ENCODE results near the gene KRTAP5-2. TPM values are rescaled to one million over a fixed set of nuclear protein-coding genes. Genes with fewer than 3 reads are reported as not detected.
"Not testable (repeated sequence)": the region's sequence is repeated elsewhere in the genome, so short reads cannot be mapped to it uniquely, and the experiment has no call there.

KRTAP5-2 gene
- total and polyA plus RNA-seq, 2 of the 8 experiments (the other 6 are each of a cell fraction or from before 2014, with no cell fraction given) = not detected

GRCh38 chr11:1575756-1576155, 22.3 kb downstream of the KRTAP5-2 start:
- not testable (repeated sequence) for H3K79me1 ChIP-seq (ENCODE audit: low read depth, low read length); H3K4me3 ChIP-seq (ENCODE audit: extremely low read depth in 1 of 4, insufficient read depth in 2 of 4, low read depth in 3 of 4, low read length in 4 of 4); H3K56ac ChIP-seq (replicated peaks; ENCODE audit: insufficient read length, low read depth, low read length); H3K36me3 ChIP-seq (ENCODE audit: control insufficient read depth in 2 of 4, insufficient read depth in 4 of 4, low read length in 3 of 4); H3K9me3 ChIP-seq (ENCODE audit: insufficient read depth in 2 of 2, low read depth in 1 of 2, low read length in 1 of 2); H3K9ac ChIP-seq (replicated peaks in 1 of 4; ENCODE audit: extremely low read depth in 1 of 4, low read depth in 3 of 4, low read length in 3 of 4); H2BK120ac ChIP-seq (replicated peaks; ENCODE audit: low read depth, low read length); H3K14ac ChIP-seq (ENCODE audit: insufficient read length); H2BK5ac ChIP-seq (ENCODE audit: low read depth, low read length); H2BK15ac ChIP-seq (ENCODE audit: low read length); H3K4me2 ChIP-seq (ENCODE audit: insufficient read depth in 1 of 2, low read depth in 2 of 2, low read length in 2 of 2); H4K20me1 ChIP-seq (replicated peaks in 1 of 2; ENCODE audit: control insufficient read depth in 1 of 2, insufficient read depth in 2 of 2, low read length in 2 of 2); H3K4ac ChIP-seq (replicated peaks; ENCODE audit: insufficient read length, low read depth, low read length); H2BK20ac ChIP-seq (ENCODE audit: low read length); H2BK12ac ChIP-seq (ENCODE audit: low read depth, low read length); DNase-seq (ENCODE audit: low read depth in 1 of 2, low spot score in 2 of 2); H2AFZ ChIP-seq (ENCODE audit: low read length); H4K5ac ChIP-seq (ENCODE audit: insufficient read length, low read depth, low read length); H3K27ac ChIP-seq (ENCODE audit: low read depth, low read length); H3K23me2 ChIP-seq (ENCODE audit: low read depth, low read length); H4K91ac ChIP-seq (replicated peaks; ENCODE audit: insufficient read length, low read length); H3K18ac ChIP-seq (ENCODE audit: extremely low read depth, low read length); H2AK5ac ChIP-seq (ENCODE audit: low read depth, low read length); H3K79me2 ChIP-seq (ENCODE audit: control insufficient read depth in 1 of 2, insufficient read depth in 2 of 2, low read length in 2 of 2); FAIRE-seq; H3K23ac ChIP-seq (ENCODE audit: insufficient read length); H4K8ac ChIP-seq (ENCODE audit: extremely low read depth, insufficient read depth, low read length)
- Histone ChIP-seq H3K27me3 (replicated peaks in 1 of 4; ENCODE audit: control insufficient read depth in 3 of 4, extremely low read depth in 1 of 4, insufficient read depth in 3 of 4, low read length in 3 of 4) (peaks cover 18 to 41% (median 37%) of the 10 kb centered on the region in 4 experiments), H3K4me1 (replicated peaks in 1 of 4; ENCODE audit: control insufficient read depth in 3 of 4, insufficient read depth in 4 of 4, low read length in 3 of 4) (peaks cover 0 to 20% (median 11%) of the 10 kb centered on the region in 4 experiments; a peak in 6 of 7 replicates)
- ChIA-PET POLR2A (ENCODE audit: partially characterized antibody) (interaction anchor here (0.6 kb wide), 1 partner anchor 28 kb away, joined by 3 read pairs; no protein-coding TSS in a partner anchor), CTCF (ENCODE audit: partially characterized antibody) (interaction anchor here (0.6 to 8.2 kb wide), 12 partner anchors 11 to 635 kb away, joined by 3 to 144 read pairs (median 12); partner anchors contain the start of genes KRTAP5-2 and KRTAP5-5)
- WGBS, 2 experiments (ENCODE audit: extremely low coverage in 1 of 2, insufficient coverage in 1 of 2, insufficient read length in 1 of 2, insufficient replicate concordance in 2 of 2, low coverage in 1 of 2, low lambda C conversion rate in 2 of 2, missing lambda C conversion rate in 1 of 2) = 87% methylated on average over 16 of the region's 16 CpGs; no CpG with 5 or more reads in 1 of the 2 experiments

Data from H1 (cell line).